Tibial artery (tissue), 4 donors: ENCODE data around the gene GOLT1A.
"Not testable (repeated sequence)": the region's sequence is repeated elsewhere in the genome, so short reads cannot be mapped to it uniquely, and the experiment has no call there.

Source experiments
- DNase-seq, 2 donors: peaks; one replicate each; pipeline ENCODE4 v3.0.0-alpha.2; 2019
- H3K27ac ChIP-seq, 2 donors: fragments of 200-600 bp; sonication (generic) in 1 of 2; 1 replicate in 1 of 2; 2 replicates in 1 of 2; pipeline ENCODE4 v1.5.1; 2018 to 2019; ENCODE audit warnings: mild to moderate bottlenecking in 1 of 2
- H3K27me3 ChIP-seq, 2 donors: fragments of 200-600 bp; sonication (generic) in 1 of 2; one replicate each; pipeline versions ENCODE4 v1.5.1 to v1.6.0; 2016 to 2019
- H3K36me3 ChIP-seq, 3 donors: fragments of 200-600 bp; sonication (generic) in 2 of 3; one replicate each; pipeline ENCODE4 v1.5.1; 2016 to 2019; ENCODE audit warnings: mild to moderate bottlenecking in 2 of 3
- H3K4me1 ChIP-seq, 4 donors: fragments of 200-600 bp; sonication (generic) in 2 of 4; 1 replicate in 3 of 4; 2 replicates in 1 of 4; pipeline ENCODE4 v1.5.1; 2016 to 2019
- H3K4me3 ChIP-seq, 2 donors: fragments of 200-600 bp; sonication (generic) in 1 of 2; 1 replicate in 1 of 2; 2 replicates in 1 of 2; pipeline ENCODE4 v1.5.1; 2018 to 2019; ENCODE audit warnings: mild to moderate bottlenecking in 2 of 2
- H3K9me3 ChIP-seq, 3 donors: fragments of 200-600 bp; sonication (generic) in 1 of 3; one replicate each; pipeline ENCODE4 v1.5.1; 2016 to 2019
- intact Hi-C: fragments of 100-400 bp; cut with DNase I; formaldehyde crosslinking; loops from one replicate; pipeline ENCODE4 v1.15.0; 2023; ENCODE audit warnings: low total_unique reads
- TF ChIP-seq, protein P1 (sequence below), 2 experiments: fragments of 200-600 bp in 1 of 2; fragments of 450-650 bp in 1 of 2; IDR thresholded peaks; one replicate each; pipeline ENCODE4 v1.5.1; 2017 to 2019; ENCODE audit warnings: antibody characterized with exemption in 2 of 2, mild to moderate bottlenecking in 1 of 2, moderate library complexity in 1 of 2

Gene GOLT1A

DNA sequence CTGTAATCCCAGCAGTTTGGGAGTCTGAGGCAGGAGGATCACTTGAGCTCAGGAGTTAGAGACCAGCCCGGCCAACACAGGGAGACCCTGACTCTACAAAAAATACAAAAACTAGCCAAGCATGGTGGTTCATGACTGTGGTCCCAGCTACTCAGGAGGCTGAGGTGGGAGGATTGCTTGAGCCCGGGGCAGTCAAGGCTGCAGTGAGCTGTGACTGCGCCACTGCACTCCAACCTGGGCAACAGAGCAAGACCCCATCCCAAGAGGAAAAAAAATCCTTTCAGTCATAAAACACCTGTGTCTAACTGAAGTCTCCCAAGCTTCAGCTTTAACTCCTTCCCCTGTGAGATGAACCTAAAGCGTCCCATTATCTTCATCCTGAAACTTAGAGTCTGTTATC, 33.1 kb upstream of the GOLT1A start:
- TF ChIP-seq, protein P1, sequence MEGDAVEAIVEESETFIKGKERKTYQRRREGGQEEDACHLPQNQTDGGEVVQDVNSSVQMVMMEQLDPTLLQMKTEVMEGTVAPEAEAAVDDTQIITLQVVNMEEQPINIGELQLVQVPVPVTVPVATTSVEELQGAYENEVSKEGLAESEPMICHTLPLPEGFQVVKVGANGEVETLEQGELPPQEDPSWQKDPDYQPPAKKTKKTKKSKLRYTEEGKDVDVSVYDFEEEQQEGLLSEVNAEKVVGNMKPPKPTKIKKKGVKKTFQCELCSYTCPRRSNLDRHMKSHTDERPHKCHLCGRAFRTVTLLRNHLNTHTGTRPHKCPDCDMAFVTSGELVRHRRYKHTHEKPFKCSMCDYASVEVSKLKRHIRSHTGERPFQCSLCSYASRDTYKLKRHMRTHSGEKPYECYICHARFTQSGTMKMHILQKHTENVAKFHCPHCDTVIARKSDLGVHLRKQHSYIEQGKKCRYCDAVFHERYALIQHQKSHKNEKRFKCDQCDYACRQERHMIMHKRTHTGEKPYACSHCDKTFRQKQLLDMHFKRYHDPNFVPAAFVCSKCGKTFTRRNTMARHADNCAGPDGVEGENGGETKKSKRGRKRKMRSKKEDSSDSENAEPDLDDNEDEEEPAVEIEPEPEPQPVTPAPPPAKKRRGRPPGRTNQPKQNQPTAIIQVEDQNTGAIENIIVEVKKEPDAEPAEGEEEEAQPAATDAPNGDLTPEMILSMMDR (IDR thresholded peaks at IDR 0.05), result no peak
- Histone ChIP-seq H3K36me3 (peaks cover 0 to 73% (median 5%) of the 10 kb centered on the region in 3 donors), H3K27me3 (no peaks in the 10 kb centered on the region), H3K4me3 (no peak overlapping the region), H3K27ac (no peak overlapping the region), H3K4me1 (peaks cover 0 to 7% (median 1%) of the 10 kb centered on the region in 4 donors), H3K9me3 (no peaks in the 10 kb centered on the region)
- intact Hi-C loops, result no loop called here
- DNase-seq, result no peak

DNA sequence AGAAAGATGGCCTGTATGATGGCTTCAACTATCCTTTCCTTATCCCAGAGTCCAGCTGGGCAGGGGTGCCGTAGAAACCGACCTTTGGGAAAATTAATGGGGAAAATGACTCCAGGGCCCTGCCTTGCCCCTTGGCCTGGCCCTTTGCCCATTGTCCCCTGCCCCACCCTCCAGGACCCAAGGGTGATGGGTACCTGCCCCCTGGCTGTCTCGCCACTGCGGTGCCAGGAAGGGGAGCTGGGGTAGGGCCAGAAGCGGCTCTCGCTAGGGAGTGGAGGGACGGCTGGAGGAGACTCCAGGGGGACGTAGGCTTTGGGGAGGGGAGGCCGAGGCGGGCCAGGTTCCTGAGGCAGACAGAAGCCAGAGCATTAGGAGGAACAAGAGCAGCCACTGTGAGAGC, 29.1 kb upstream of the GOLT1A start:
- TF ChIP-seq, protein P1 (IDR thresholded peaks at IDR 0.05), result no peak
- Histone ChIP-seq H3K9me3 (no peaks in the 10 kb centered on the region), H3K27ac (no peak overlapping the region), H3K36me3 (peaks cover 0 to 80% (median 0%) of the 10 kb centered on the region in 3 donors), H3K4me1 (no peaks in the 10 kb centered on the region), H3K4me3 (no peak overlapping the region), H3K27me3 (no peaks in the 10 kb centered on the region)
- no peak for DNase-seq
- intact Hi-C loops, result no loop called here

DNA sequence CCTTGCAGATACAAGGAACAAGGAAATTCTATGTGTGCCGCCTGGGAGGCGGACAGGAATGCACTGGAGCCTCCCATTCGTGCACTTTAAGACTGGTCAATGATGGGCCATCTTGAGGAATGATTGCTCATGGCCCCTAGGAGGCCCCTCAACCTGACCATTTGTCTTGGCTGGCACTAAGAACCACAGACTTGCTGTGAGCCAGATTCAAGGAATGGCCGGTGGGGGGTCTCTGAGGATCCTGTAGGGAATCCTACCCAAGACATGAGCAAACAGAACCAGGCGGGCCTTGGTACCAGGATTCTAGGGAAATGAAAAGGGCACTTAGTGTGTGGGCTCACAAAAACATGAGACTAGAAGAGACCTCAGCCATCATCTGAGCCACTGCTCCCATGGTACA, 28.1 kb upstream of the GOLT1A start:
- peaks cover 0 to 81% (median 0%) of the 10 kb centered on the region in 3 donors for H3K36me3 ChIP-seq
- no peaks in the 10 kb centered on the region for H3K9me3 ChIP-seq
- H3K4me3 ChIP-seq, result no peak overlapping the region
- no peaks in the 10 kb centered on the region for H3K4me1 ChIP-seq
- DNase-seq, result no peak
- H3K27me3 ChIP-seq, result no peaks in the 10 kb centered on the region
- no peak overlapping the region for H3K27ac ChIP-seq
- intact Hi-C loops, result no loop called here
- TF ChIP-seq, protein P1 (IDR thresholded peaks at IDR 0.05), result no peak

DNA sequence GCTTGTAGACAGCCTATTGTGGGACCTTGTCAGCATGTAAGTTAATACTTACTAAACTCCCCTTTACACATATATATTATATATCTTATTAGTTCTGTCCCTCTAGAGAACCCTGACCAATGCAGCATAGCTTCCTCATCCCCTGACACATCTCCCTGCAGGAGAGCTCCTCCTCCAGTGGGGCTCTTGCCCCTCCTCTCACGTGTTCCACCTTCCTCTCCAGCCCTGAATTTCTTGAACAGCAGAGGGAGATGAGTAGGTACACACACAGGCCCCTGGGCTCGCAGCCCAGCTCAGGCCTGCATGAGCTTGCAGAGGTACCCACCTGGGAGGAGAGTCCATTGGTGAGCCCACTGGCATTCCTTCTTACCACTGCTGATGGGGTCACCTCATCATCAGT, 27.3 kb upstream of the GOLT1A start:
- Histone ChIP-seq H3K4me3 (no peak overlapping the region), H3K27ac (no peak overlapping the region), H3K9me3 (no peaks in the 10 kb centered on the region), H3K27me3 (no peaks in the 10 kb centered on the region), H3K4me1 (no peaks in the 10 kb centered on the region), H3K36me3 (peaks cover 0 to 82% (median 0%) of the 10 kb centered on the region in 3 donors)
- intact Hi-C loops, result no loop called here
- TF ChIP-seq, protein P1 (IDR thresholded peaks at IDR 0.05), result no peak
- DNase-seq, result no peak

DNA sequence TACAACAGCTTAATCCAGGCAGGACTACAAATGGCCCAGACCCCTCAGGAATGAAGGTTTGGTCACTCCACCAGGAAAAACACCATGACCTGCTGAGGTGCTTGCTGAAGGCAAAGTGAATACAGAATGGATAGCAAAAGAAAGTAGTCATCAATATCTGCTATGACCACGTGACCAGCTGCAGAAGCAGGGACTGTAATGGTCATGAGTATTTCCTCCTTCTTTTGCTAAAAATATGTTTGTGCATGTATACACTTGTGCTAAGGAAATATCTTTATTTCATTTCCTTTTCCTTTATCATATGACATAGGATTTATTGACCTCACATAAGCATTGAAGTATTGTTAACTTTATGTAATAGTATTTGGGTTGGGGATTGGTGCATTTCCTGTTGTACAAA, 26.4 kb upstream of the GOLT1A start:
- intact Hi-C loops, result no loop called here
- DNase-seq, result peak in 1 of 2 donors; percentile 12
- H3K4me1 ChIP-seq, result no peaks in the 10 kb centered on the region
- no peak overlapping the region for H3K4me3 ChIP-seq
- H3K27ac ChIP-seq, result no peak overlapping the region
- H3K36me3 ChIP-seq, result peaks cover 0 to 82% (median 0%) of the 10 kb centered on the region in 3 donors
- TF ChIP-seq, protein P1 (IDR thresholded peaks at IDR 0.05), result no peak
- no peaks in the 10 kb centered on the region for H3K27me3 ChIP-seq
- H3K9me3 ChIP-seq, result no peaks in the 10 kb centered on the region

DNA sequence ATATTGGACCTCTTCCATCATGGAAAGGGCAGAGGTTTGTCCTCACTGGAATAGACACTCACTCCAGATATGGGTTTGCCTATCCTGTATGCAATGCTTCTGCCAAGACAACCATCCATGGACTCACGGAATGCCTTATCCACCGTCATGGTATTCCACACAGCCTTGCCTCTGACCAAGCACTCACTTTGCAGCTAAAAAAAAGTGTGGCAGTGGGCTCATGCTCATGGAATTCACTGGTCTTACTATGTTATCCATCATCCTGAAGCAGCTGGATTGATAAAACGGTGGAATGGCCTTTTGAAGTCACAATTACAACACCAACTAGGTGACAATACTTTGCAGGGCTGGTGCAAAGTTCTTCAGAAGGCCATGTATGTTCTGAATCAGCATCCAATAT, 25.6 kb upstream of the GOLT1A start:
- H3K9me3 ChIP-seq, H3K27me3 ChIP-seq, intact Hi-C loops, H3K4me1 ChIP-seq, DNase-seq, H3K27ac ChIP-seq, H3K4me3 ChIP-seq: not testable (repeated sequence)
- H3K36me3 ChIP-seq, result peaks cover 0 to 75% (median 0%) of the 10 kb centered on the region in 3 donors

DNA sequence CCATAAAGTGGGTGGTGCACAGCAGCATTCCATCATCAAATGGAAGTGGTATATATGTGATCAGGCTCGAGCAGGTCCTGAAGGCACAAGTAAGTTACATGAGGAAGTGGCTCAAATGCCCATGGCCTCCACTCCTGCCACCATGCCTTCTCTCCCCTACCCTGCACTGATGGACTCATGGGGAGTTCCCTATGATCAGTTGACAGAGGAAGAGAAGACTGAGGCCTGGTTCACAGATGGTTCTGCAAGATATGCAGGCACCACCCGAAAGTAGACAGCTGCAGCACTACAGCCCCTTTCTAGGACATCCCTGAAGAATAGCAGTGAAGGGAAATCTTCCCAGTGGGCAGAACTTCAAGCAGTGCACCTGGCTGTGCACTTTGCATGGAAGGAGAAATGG, 24.7 kb upstream of the GOLT1A start:
- H3K9me3 ChIP-seq, H3K4me3 ChIP-seq, H3K4me1 ChIP-seq, H3K27me3 ChIP-seq, intact Hi-C loops, H3K27ac ChIP-seq: not testable (repeated sequence)
- peaks cover 0 to 68% (median 0%) of the 10 kb centered on the region in 3 donors for H3K36me3 ChIP-seq
- DNase-seq, result peak in 1 of 2 donors; percentile 6

DNA sequence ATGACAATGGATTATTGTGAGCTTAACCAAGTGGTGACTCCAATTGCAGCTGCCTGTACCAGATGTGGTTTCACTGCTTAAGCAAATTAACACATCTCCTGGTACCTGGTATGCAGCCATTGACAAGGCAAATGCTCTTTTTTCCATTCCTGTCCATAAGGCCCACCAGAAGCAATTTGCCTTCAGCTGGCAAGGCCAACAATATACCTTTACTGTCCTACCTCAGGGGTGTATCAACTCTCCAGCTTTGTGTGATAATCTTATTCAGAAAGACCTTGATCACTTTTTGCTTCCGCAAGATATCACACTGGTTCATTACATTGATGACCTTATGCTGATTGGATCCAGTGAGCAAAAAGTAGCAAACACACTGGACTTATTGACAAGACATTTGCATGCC, 23.7 kb upstream of the GOLT1A start:
- H3K4me3 ChIP-seq, H3K27ac ChIP-seq, H3K27me3 ChIP-seq, H3K4me1 ChIP-seq, H3K9me3 ChIP-seq, DNase-seq, intact Hi-C loops: not testable (repeated sequence)
- H3K36me3 ChIP-seq, result peaks cover 0 to 61% (median 0%) of the 10 kb centered on the region in 3 donors
